Mucosa of rectum (tissue), 2 donors: Measurements from ENCODE around the gene SNRPD1.
"Not testable (repeated sequence)": the region's sequence is repeated elsewhere in the genome, so short reads cannot be mapped to it uniquely, and the experiment has no call there.

ENCODE experiments used
- H3K27ac ChIP-seq, 2 donors: one replicate each; pipeline ENCODE4 v1.7.0; 2013; ENCODE audit warnings: inconsistent platforms in 2 of 2, low read depth in 2 of 2, low read length in 2 of 2
- H3K27me3 ChIP-seq, 2 donors: one replicate each; pipeline ENCODE4 v1.7.0; 2013; ENCODE audit warnings: low read length in 2 of 2; ENCODE audit not compliant: control insufficient read depth in 2 of 2, insufficient read depth in 2 of 2
- H3K36me3 ChIP-seq, 2 donors: one replicate each; pipeline ENCODE4 v1.7.0; 2013; ENCODE audit warnings: low read length in 2 of 2; ENCODE audit not compliant: control insufficient read depth in 2 of 2, insufficient read depth in 2 of 2
- H3K4me1 ChIP-seq, 2 donors: one replicate each; pipeline ENCODE4 v1.7.0; 2013; ENCODE audit warnings: low read length in 2 of 2, mild to moderate bottlenecking in 1 of 2; ENCODE audit not compliant: control insufficient read depth in 2 of 2, insufficient read depth in 2 of 2
- H3K4me3 ChIP-seq, 2 donors: one replicate each; pipeline ENCODE4 v1.7.0; 2013; ENCODE audit warnings: low read length in 2 of 2
- H3K9ac ChIP-seq, 2 donors: one replicate each; pipeline ENCODE4 v1.7.0; 2013; ENCODE audit warnings: low read length in 2 of 2, low read depth in 1 of 2, mild to moderate bottlenecking in 1 of 2
- H3K9me3 ChIP-seq, 2 donors: one replicate each; pipeline ENCODE4 v1.7.0; 2013; ENCODE audit warnings: low read length in 2 of 2; ENCODE audit not compliant: control insufficient read depth in 2 of 2
- donor health status: healthy.
- donor health status: Normal muscosa, but diverticular disease.

Gene SNRPD1

DNA sequence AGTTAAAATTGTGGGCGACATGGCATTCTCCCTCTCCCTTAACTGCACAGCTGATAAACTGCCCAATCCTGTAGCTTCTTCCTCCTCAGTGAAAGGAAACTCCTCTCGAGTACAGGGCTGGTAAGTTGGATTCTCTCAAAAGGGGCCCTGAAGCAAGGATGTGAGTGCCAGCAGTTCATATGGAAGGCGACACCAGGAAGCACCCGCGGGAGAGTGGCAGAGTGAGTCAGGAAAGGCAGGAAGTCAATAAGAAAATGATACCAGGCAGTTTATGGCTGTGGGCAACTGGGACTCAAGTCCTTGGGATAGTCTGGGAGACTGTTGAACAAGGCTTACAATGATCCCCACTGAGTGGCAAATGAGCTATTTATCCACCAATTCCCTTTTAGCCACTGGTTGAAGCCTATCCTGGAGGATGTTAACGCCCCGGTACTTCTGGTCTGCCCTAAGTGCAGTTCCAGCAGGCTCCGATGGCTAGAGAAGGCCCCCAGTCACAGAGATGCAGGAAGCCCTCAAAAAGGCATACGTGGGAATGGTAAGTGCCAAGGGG lies 57.7 kb downstream of the SNRPD1 start:
- H3K27me3 ChIP-seq = no peaks in the 10 kb centered on the region
- no peak overlapping the region for H3K4me3 ChIP-seq
- H3K27ac ChIP-seq = peak overlapping the region; percentile 67 to 81

GRCh38 chr18:21672521-21673267 lies 60.6 kb downstream of the SNRPD1 start:
- no peaks in the 10 kb centered on the region for H3K27me3 ChIP-seq
- H3K36me3 ChIP-seq = peaks cover 0 to 6% of the 10 kb centered on the region in 2 donors
- H3K27ac ChIP-seq = peak overlapping the region; percentile 6 to 61
- H3K9me3 ChIP-seq = no peaks in the 10 kb centered on the region
- no peak overlapping the region for H3K9ac ChIP-seq
- peaks cover 3 to 14% of the 10 kb centered on the region in 2 donors for H3K4me1 ChIP-seq
- H3K4me3 ChIP-seq = no peak overlapping the region

More for the DNA sequence above, 57.7 kb downstream of the SNRPD1 start:
- Histone ChIP-seq H3K9me3 (no peaks in the 10 kb centered on the region), H3K9ac (peak overlapping the region in 1 of 2 donors; percentile 9), H3K4me1 (peaks cover 3 to 14% of the 10 kb centered on the region in 2 donors), H3K36me3 (peaks cover 0 to 4% of the 10 kb centered on the region in 2 donors)

GRCh38 chr18:21675354-21675753 lies 63.2 kb downstream of the SNRPD1 start:
- not testable (repeated sequence) for H3K9me3 ChIP-seq, H3K4me1 ChIP-seq, H3K4me3 ChIP-seq, H3K27me3 ChIP-seq, H3K27ac ChIP-seq, H3K9ac ChIP-seq
- H3K36me3 ChIP-seq = peaks cover 0 to 10% of the 10 kb centered on the region in 2 donors

GRCh38 chr18:21678859-21679258 lies 66.7 kb downstream of the SNRPD1 start:
- Histone ChIP-seq H3K27ac (peak overlapping the region; percentile 65 to 80), H3K9me3 (no peaks in the 10 kb centered on the region), H3K4me3 (no peak overlapping the region), H3K4me1 (peaks cover 14 to 17% of the 10 kb centered on the region in 2 donors), H3K36me3 (peaks cover 0 to 7% of the 10 kb centered on the region in 2 donors), H3K27me3 (no peaks in the 10 kb centered on the region), H3K9ac (peak overlapping the region in 1 of 2 donors; percentile 39)

- Histone ChIP-seq H3K4me1 (peaks cover 14 to 17% of the 10 kb centered on the region in 2 donors), H3K27ac (peak overlapping the region; percentile 52), H3K9me3 (no peaks in the 10 kb centered on the region), H3K36me3 (peaks cover 0 to 11% of the 10 kb centered on the region in 2 donors), H3K4me3 (no peak overlapping the region), H3K9ac (peak overlapping the region in 1 of 2 donors; percentile 12), H3K27me3 (no peaks in the 10 kb centered on the region)
These were observed 68.0 kb downstream of the SNRPD1 start for GRCh38 chr18:21680161-21680560.

- H3K27ac ChIP-seq = peak overlapping the region; percentile 88 to 94
- H3K36me3 ChIP-seq = peaks cover 0 to 9% of the 10 kb centered on the region in 2 donors
- H3K4me1 ChIP-seq = peaks cover 17 to 27% of the 10 kb centered on the region in 2 donors
- no peaks in the 10 kb centered on the region for H3K27me3 ChIP-seq
- H3K9me3 ChIP-seq = no peaks in the 10 kb centered on the region
- peak overlapping the region; percentile 68 to 78 for H3K9ac ChIP-seq
- H3K4me3 ChIP-seq = peak overlapping the region; percentile 79 to 84
These were observed 70.4 kb downstream of the SNRPD1 start for GRCh38 chr18:21682371-21683051.
